ENCODE data around the gene SVIL. TPM values are rescaled to one million over a fixed set of nuclear protein-coding genes. Genes with fewer than 3 reads are reported as not detected.

The SVIL gene
- total and polyA plus RNA-seq, 2 donors (not counting 1 experiment from before 2014, with no cell fraction given) = 17.7 to 94.3 TPM

DNA sequence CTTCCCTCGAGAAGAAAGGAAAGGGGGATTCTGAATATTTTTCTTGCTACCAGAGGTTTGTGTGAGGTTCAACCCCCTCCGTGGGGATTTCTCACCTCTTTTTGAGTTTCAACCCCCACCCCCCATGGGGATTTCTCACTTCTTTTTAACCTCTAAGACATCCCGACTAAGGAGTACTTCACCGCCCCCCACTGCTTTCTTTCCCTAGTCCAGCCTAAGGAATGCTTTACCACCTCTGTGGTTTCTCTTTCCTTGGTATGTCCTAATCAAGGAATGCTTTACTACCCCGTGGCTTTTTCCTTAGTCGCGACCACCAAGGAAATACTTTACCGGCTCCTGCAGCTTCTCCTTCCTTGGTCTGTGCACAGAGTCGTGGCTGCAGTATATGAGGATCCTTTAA is 196.5 kb downstream of the SVIL start:
- H3K36me3 ChIP-seq (ENCODE audit: control insufficient read depth, insufficient read depth, low read length) = no peaks in the 10 kb centered on the region
- no peak for TF ChIP-seq EZH2 (IDR thresholded peaks at IDR 0.05; ENCODE audit: low read length, missing control alignments)
- TF ChIP-seq, protein P1, sequence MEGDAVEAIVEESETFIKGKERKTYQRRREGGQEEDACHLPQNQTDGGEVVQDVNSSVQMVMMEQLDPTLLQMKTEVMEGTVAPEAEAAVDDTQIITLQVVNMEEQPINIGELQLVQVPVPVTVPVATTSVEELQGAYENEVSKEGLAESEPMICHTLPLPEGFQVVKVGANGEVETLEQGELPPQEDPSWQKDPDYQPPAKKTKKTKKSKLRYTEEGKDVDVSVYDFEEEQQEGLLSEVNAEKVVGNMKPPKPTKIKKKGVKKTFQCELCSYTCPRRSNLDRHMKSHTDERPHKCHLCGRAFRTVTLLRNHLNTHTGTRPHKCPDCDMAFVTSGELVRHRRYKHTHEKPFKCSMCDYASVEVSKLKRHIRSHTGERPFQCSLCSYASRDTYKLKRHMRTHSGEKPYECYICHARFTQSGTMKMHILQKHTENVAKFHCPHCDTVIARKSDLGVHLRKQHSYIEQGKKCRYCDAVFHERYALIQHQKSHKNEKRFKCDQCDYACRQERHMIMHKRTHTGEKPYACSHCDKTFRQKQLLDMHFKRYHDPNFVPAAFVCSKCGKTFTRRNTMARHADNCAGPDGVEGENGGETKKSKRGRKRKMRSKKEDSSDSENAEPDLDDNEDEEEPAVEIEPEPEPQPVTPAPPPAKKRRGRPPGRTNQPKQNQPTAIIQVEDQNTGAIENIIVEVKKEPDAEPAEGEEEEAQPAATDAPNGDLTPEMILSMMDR (conservative IDR thresholded peaks at IDR 0.05 in 1 of 2, IDR thresholded peaks at IDR 0.05 in 1 of 2; ENCODE audit: low read depth in 1 of 2, low read length in 2 of 2) = no peak
- H3K9me3 ChIP-seq (ENCODE audit: control insufficient read depth, insufficient read depth, low read depth, low read length) = no peaks in the 10 kb centered on the region
- H3K9ac ChIP-seq (ENCODE audit: insufficient read depth, low read length) = no peak overlapping the region
- H3K4me1 ChIP-seq (ENCODE audit: control insufficient read depth, extremely low read depth, insufficient read depth, low read length) = no peaks in the 10 kb centered on the region
- H3K4me3 ChIP-seq (replicated peaks in 1 of 4; ENCODE audit: control extremely low read depth in 1 of 4, insufficient read depth in 1 of 4, low read depth in 3 of 4, low read length in 4 of 4) = no peak overlapping the region
- H3K27me3 ChIP-seq (ENCODE audit: control insufficient read depth, insufficient read depth, low read length) = no peaks in the 10 kb centered on the region
- peak in 1 of 2 donors; percentile 21 for DNase-seq (ENCODE audit: low read depth in 2 of 2)
- peaks cover 17% of the 10 kb centered on the region for H3K79me2 ChIP-seq (ENCODE audit: control insufficient read depth, insufficient read depth, low read length)
- no peak overlapping the region for H3K27ac ChIP-seq (ENCODE audit: insufficient read depth, low read length)
- H3K4me2 ChIP-seq (ENCODE audit: extremely low read depth, insufficient read depth, low read length) = no peak overlapping the region
- H4K20me1 ChIP-seq (ENCODE audit: control insufficient read depth, extremely low read depth, insufficient read depth, low read length) = no peaks in the 10 kb centered on the region
- H2AFZ ChIP-seq (ENCODE audit: low read length) = no peak overlapping the region

DNA sequence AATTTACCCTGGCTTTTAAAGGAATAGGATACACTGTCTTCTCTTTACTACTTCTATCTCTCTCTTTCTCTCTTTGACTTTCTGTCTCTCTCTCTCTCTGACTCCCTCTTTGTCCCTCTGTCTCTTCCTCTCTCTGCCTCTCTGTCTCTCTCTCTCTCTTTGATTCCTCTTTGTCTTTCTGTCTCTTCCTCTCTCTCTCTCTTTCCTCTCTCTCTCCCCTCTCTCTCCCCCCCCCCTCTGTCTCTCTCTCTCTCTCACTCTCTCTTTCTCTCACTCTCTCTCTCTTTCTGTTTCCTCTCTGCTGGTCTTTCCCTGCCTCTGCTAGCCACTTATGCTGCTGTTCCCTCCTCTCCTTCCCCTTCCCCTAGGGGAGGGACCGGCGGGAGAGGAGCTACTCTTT is 196.9 kb downstream of the SVIL start:
- Histone ChIP-seq H3K4me1 (ENCODE audit: control insufficient read depth, extremely low read depth, insufficient read depth, low read length) (no peaks in the 10 kb centered on the region), H3K4me2 (ENCODE audit: extremely low read depth, insufficient read depth, low read length) (no peak overlapping the region), H3K79me2 (ENCODE audit: control insufficient read depth, insufficient read depth, low read length) (peaks cover 19% of the 10 kb centered on the region), H3K27ac (ENCODE audit: insufficient read depth, low read length) (no peak overlapping the region), H4K20me1 (ENCODE audit: control insufficient read depth, extremely low read depth, insufficient read depth, low read length) (no peaks in the 10 kb centered on the region), H3K27me3 (ENCODE audit: control insufficient read depth, insufficient read depth, low read length) (no peaks in the 10 kb centered on the region), H3K9ac (ENCODE audit: insufficient read depth, low read length) (no peak overlapping the region), H3K4me3 (replicated peaks in 1 of 4; ENCODE audit: control extremely low read depth in 1 of 4, insufficient read depth in 1 of 4, low read depth in 3 of 4, low read length in 4 of 4) (no peak overlapping the region), H3K9me3 (ENCODE audit: control insufficient read depth, insufficient read depth, low read depth, low read length) (no peaks in the 10 kb centered on the region), H2AFZ (ENCODE audit: low read length) (no peak overlapping the region), H3K36me3 (ENCODE audit: control insufficient read depth, insufficient read depth, low read length) (no peaks in the 10 kb centered on the region)
- DNase-seq (ENCODE audit: low read depth in 2 of 2) = no peak
- TF ChIP-seq, protein P1 (conservative IDR thresholded peaks at IDR 0.05 in 1 of 2, IDR thresholded peaks at IDR 0.05 in 1 of 2; ENCODE audit: low read depth in 1 of 2, low read length in 2 of 2) = no peak

DNA sequence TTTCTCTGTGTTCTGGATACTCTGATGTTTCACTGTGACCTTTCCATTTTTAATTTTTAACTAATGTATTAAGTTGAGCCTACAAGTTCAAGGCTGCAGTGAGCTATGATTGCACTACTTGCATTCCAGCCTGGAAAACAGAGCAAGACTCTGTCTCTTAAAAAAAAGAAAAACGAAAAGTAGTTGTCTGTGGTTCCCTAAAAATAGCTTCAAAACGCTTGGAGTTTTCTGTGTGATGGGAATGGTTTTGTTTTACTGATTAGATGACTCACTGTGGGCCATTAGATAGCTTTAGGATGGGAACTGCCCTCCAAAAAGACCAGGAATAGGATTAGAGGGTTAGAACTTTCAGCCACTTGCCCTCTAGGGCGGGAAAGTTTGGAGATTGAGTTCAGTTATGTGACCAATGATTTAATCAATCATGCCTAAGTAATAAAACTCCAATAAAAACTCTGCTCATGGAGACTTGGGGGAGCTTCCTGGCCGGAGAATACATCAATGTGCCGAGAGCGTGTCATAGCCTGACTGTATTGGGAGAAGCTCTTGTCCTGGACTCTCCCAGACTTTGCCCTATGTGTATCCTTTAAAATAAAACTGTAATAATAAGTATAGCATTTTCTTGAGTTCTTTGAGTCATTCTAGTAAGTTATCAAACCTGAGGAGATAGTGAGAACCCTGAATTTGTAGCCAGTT is 198.8 kb downstream of the SVIL start:
- no peak overlapping the region for H2AFZ ChIP-seq (ENCODE audit: low read length)
- H4K20me1 ChIP-seq (ENCODE audit: control insufficient read depth, extremely low read depth, insufficient read depth, low read length) = no peaks in the 10 kb centered on the region
- no peak overlapping the region for H3K4me3 ChIP-seq (replicated peaks in 1 of 4; ENCODE audit: control extremely low read depth in 1 of 4, insufficient read depth in 1 of 4, low read depth in 3 of 4, low read length in 4 of 4)
- H3K36me3 ChIP-seq (ENCODE audit: control insufficient read depth, insufficient read depth, low read length) = no peaks in the 10 kb centered on the region
- H3K27me3 ChIP-seq (ENCODE audit: control insufficient read depth, insufficient read depth, low read length) = no peaks in the 10 kb centered on the region
- no peak for TF ChIP-seq EZH2 (IDR thresholded peaks at IDR 0.05; ENCODE audit: low read length, missing control alignments)
- TF ChIP-seq, protein P1 (conservative IDR thresholded peaks at IDR 0.05 in 1 of 2, IDR thresholded peaks at IDR 0.05 in 1 of 2; ENCODE audit: low read depth in 1 of 2, low read length in 2 of 2) = no peak
- no peaks in the 10 kb centered on the region for H3K9me3 ChIP-seq (ENCODE audit: control insufficient read depth, insufficient read depth, low read depth, low read length)
- H3K4me2 ChIP-seq (ENCODE audit: extremely low read depth, insufficient read depth, low read length) = no peak overlapping the region
- H3K9ac ChIP-seq (ENCODE audit: insufficient read depth, low read length) = no peak overlapping the region
- H3K27ac ChIP-seq (ENCODE audit: insufficient read depth, low read length) = no peak overlapping the region
- DNase-seq (ENCODE audit: low read depth in 2 of 2) = peak; percentile 27 to 75
- no peaks in the 10 kb centered on the region for H3K4me1 ChIP-seq (ENCODE audit: control insufficient read depth, extremely low read depth, insufficient read depth, low read length)
- peaks cover 16% of the 10 kb centered on the region for H3K79me2 ChIP-seq (ENCODE audit: control insufficient read depth, insufficient read depth, low read length)

Measured in fibroblast of lung (primary cell).